GM23338 (cell line): Measurements from ENCODE around the gene RHOB. TPM values are rescaled to one million over a fixed set of nuclear protein-coding genes. Genes with fewer than 3 reads are reported as not detected.

Source experiments
- ATAC-seq: fragments of 200-7000 bp; cut with Tn5 transposase; 3 replicates; pipeline ENCODE4 v1.9.1; 2020
- DNase-seq: peaks from one replicate; pipeline ENCODE4 v3.0.0-alpha.2; 2015; ENCODE audit warnings: low spot score
- H2AFZ ChIP-seq: fragments of 200-600 bp; sonication (generic); 2 replicates; pipeline ENCODE4 v1.8.0; 2016; ENCODE audit warnings: antibody characterized with exemption, mild to moderate bottlenecking, moderate library complexity
- H3F3A ChIP-seq: fragments of 200-600 bp; sonication (generic); replicated peaks from 2 replicates; pipeline ENCODE4 v1.8.0; 2017; ENCODE audit warnings: antibody characterized with exemption, mixed run types, low read depth
- H3K27ac ChIP-seq: fragments of 200-600 bp; sonication (generic); 2 replicates; pipeline ENCODE4 v1.6.1; 2016; ENCODE audit warnings: low read depth
- H3K27me3 ChIP-seq: fragments of 200-600 bp; sonication (generic); 2 replicates; pipeline ENCODE4 v1.8.0; 2016; ENCODE audit warnings: mild to moderate bottlenecking, mixed run types, moderate library complexity; ENCODE audit not compliant: insufficient read depth
- H3K36me3 ChIP-seq: fragments of 200-600 bp; sonication (generic); 2 replicates; pipeline ENCODE4 v1.8.0; 2016; ENCODE audit warnings: mild to moderate bottlenecking; ENCODE audit not compliant: insufficient read depth
- H3K4me1 ChIP-seq: fragments of 200-600 bp; sonication (generic); 2 replicates; pipeline ENCODE4 v1.8.0; 2016; ENCODE audit warnings: mild to moderate bottlenecking, moderate library complexity; ENCODE audit not compliant: insufficient read depth
- H3K4me2 ChIP-seq: fragments of 200-600 bp; sonication (generic); 2 replicates; pipeline ENCODE4 v1.7.1; 2017; ENCODE audit warnings: mixed run types
- H3K4me3 ChIP-seq: fragments of 200-600 bp; sonication (generic); 2 replicates; pipeline ENCODE4 v1.6.1; 2016; ENCODE audit warnings: mixed run types
- H3K79me2 ChIP-seq: fragments of 200-600 bp; sonication (generic); replicated peaks from 2 replicates; pipeline ENCODE4 v1.8.0; 2017; ENCODE audit warnings: mild to moderate bottlenecking; ENCODE audit not compliant: insufficient read depth
- H3K9me2 ChIP-seq: fragments of 200-600 bp; sonication (generic); 2 replicates; pipeline ENCODE4 v1.8.0; 2017; ENCODE audit not compliant: insufficient read depth
- H4K20me1 ChIP-seq: fragments of 200-600 bp; sonication (generic); replicated peaks from 2 replicates; pipeline ENCODE4 v1.8.0; 2017; ENCODE audit warnings: mild to moderate bottlenecking; ENCODE audit not compliant: insufficient read depth
- H3K27ac Mint-ChIP-seq: 2 replicates; pipeline ENCODE4 v1.8.0; 2020; ENCODE audit warnings: inconsistent platforms, mild to moderate bottlenecking, moderate library complexity, mixed read lengths
- H3K27me3 Mint-ChIP-seq: 3 replicates; pipeline ENCODE4 v1.8.0; 2022; ENCODE audit warnings: low read depth, mild to moderate bottlenecking, moderate library complexity, mixed read lengths, inconsistent platforms; ENCODE audit not compliant: insufficient read depth, poor library complexity
- H3K36me3 Mint-ChIP-seq: 3 replicates; pipeline ENCODE4 v1.8.0; 2021; ENCODE audit warnings: low read depth, mild to moderate bottlenecking, inconsistent platforms, moderate library complexity, mixed read lengths
- H3K4me1 Mint-ChIP-seq: 3 replicates; pipeline ENCODE4 v1.8.0; 2020; ENCODE audit warnings: mild to moderate bottlenecking, inconsistent platforms, mixed read lengths
- H3K4me3 Mint-ChIP-seq: 3 replicates; pipeline ENCODE4 v1.8.0; 2021; ENCODE audit warnings: moderate library complexity, mild to moderate bottlenecking, inconsistent platforms, mixed read lengths
- H3K9me3 Mint-ChIP-seq: 3 replicates; pipeline ENCODE4 v1.8.0; 2020; ENCODE audit warnings: moderate library complexity, mild to moderate bottlenecking, inconsistent platforms, mixed read lengths
- ETS1 ChIP-seq: IDR thresholded peaks from 2 replicates; pipeline ENCODE4 v1.6.1; 2016; ENCODE audit warnings: antibody characterized with exemption
- EZH2phosphoT487 ChIP-seq: fragments of 200-600 bp; sonication (generic); IDR thresholded peaks from one replicate; pipeline ENCODE4 v1.8.1; 2018; ENCODE audit warnings: antibody characterized with exemption; ENCODE audit not compliant: unreplicated experiment
- JUNB ChIP-seq: IDR thresholded peaks from one replicate; pipeline ENCODE4 v1.6.1; 2016; ENCODE audit warnings: antibody characterized with exemption; ENCODE audit not compliant: unreplicated experiment
- NANOG ChIP-seq: IDR thresholded peaks from 2 replicates; pipeline ENCODE4 v1.6.1; 2016; ENCODE audit warnings: antibody characterized with exemption, borderline replicate concordance
- POLR2AphosphoS5 ChIP-seq: IDR thresholded peaks from 2 replicates; pipeline ENCODE4 v1.6.1; 2016; ENCODE audit warnings: antibody characterized with exemption, low read depth
- STAT1 ChIP-seq: IDR thresholded peaks from one replicate; pipeline ENCODE4 v1.6.1; 2016; ENCODE audit warnings: antibody characterized with exemption; ENCODE audit not compliant: unreplicated experiment
- ZNF114 ChIP-seq: fragments of 250-450 bp; sonication (Bioruptor Pico); IDR thresholded peaks from 2 replicates; pipeline ENCODE4 v1.5.0; 2020; ENCODE audit warnings: mild to moderate bottlenecking, moderate library complexity
- ZNF331 ChIP-seq: fragments of 250-450 bp; sonication (Bioruptor Pico); IDR thresholded peaks from 2 replicates; pipeline ENCODE4 v1.5.0; 2020; ENCODE audit warnings: low read depth, mild to moderate bottlenecking, moderate library complexity
- polyA plus RNA-seq: library from polyadenylated mRNA; unstranded; fragments of >200 nt; fragmentation: Nextera tagmentation; extraction: Ambion mirVana; gene quantifications from 2 replicates; pipeline ENCODE4 v1.2.1, GENCODE V29; 2016
- total RNA-seq: library from RNA; depleted of rRNA; stranded (reverse); fragments of >200 nt; shearing (Covaris generic); gene quantifications from 2 replicates; pipeline ENCODE4 v1.2.3, GENCODE V29; 2014
- TF ChIP-seq, protein P1 (sequence below), 2 experiments: fragments of 200-600 bp in 1 of 2; sonication (generic) in 1 of 2; conservative IDR thresholded peaks; 2 replicates each; pipeline versions ENCODE4 v1.5.1 to v1.6.1; 2016 to 2017; ENCODE audit warnings: antibody characterized with exemption in 2 of 2, low read depth in 2 of 2, mild to moderate bottlenecking in 2 of 2, moderate library complexity in 1 of 2
- TF ChIP-seq, protein P2 (sequence below): IDR thresholded peaks from one replicate; pipeline ENCODE4 v1.6.1; 2018; ENCODE audit warnings: antibody characterized with exemption; ENCODE audit not compliant: unreplicated experiment

The RHOB gene
- total and polyA plus RNA-seq, 2 experiments from 2014 or later = 6.6 to 26.9 TPM

- TF ChIP-seq, protein P1, sequence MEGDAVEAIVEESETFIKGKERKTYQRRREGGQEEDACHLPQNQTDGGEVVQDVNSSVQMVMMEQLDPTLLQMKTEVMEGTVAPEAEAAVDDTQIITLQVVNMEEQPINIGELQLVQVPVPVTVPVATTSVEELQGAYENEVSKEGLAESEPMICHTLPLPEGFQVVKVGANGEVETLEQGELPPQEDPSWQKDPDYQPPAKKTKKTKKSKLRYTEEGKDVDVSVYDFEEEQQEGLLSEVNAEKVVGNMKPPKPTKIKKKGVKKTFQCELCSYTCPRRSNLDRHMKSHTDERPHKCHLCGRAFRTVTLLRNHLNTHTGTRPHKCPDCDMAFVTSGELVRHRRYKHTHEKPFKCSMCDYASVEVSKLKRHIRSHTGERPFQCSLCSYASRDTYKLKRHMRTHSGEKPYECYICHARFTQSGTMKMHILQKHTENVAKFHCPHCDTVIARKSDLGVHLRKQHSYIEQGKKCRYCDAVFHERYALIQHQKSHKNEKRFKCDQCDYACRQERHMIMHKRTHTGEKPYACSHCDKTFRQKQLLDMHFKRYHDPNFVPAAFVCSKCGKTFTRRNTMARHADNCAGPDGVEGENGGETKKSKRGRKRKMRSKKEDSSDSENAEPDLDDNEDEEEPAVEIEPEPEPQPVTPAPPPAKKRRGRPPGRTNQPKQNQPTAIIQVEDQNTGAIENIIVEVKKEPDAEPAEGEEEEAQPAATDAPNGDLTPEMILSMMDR (conservative IDR thresholded peaks at IDR 0.05; ENCODE audit: low read depth in 2 of 2) = no peak
- no peak for TF ChIP-seq ZNF114
- no peak for TF ChIP-seq ETS1
- no peak for TF ChIP-seq EZH2phosphoT487
- TF ChIP-seq, protein P2, sequence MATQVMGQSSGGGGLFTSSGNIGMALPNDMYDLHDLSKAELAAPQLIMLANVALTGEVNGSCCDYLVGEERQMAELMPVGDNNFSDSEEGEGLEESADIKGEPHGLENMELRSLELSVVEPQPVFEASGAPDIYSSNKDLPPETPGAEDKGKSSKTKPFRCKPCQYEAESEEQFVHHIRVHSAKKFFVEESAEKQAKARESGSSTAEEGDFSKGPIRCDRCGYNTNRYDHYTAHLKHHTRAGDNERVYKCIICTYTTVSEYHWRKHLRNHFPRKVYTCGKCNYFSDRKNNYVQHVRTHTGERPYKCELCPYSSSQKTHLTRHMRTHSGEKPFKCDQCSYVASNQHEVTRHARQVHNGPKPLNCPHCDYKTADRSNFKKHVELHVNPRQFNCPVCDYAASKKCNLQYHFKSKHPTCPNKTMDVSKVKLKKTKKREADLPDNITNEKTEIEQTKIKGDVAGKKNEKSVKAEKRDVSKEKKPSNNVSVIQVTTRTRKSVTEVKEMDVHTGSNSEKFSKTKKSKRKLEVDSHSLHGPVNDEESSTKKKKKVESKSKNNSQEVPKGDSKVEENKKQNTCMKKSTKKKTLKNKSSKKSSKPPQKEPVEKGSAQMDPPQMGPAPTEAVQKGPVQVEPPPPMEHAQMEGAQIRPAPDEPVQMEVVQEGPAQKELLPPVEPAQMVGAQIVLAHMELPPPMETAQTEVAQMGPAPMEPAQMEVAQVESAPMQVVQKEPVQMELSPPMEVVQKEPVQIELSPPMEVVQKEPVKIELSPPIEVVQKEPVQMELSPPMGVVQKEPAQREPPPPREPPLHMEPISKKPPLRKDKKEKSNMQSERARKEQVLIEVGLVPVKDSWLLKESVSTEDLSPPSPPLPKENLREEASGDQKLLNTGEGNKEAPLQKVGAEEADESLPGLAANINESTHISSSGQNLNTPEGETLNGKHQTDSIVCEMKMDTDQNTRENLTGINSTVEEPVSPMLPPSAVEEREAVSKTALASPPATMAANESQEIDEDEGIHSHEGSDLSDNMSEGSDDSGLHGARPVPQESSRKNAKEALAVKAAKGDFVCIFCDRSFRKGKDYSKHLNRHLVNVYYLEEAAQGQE = no peak
- no peak for TF ChIP-seq JUNB
- TF ChIP-seq POLR2AphosphoS5 = no peak
- no peak for TF ChIP-seq NANOG
- no peak for TF ChIP-seq STAT1
- TF ChIP-seq ZNF331 (CRISPR knock-in tag) = no peak
Observed at GRCh38 chr2:20485612-20486388, 38.9 kb downstream of the RHOB start (continued).

DNA sequence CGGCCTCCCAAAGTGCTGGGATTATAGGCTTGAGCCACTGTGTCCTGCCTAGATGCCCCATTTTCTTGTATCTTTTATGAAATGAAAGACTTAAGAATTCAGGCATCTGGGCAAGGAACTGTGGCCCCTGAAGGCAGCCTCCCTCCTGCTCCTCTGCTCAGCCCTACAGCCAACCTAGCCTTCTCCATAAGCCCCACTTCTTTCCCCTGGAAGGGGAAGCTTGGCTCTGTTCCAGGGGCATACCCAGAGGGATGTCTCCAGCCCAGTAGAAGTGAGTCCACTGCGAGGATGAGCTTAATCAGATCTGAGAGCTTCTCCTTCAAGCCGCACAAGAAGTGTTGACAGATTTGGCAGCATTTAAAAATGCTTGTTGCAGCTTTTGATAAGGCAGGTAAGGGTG, 39.7 kb downstream of the RHOB start:
- H3K9me3 Mint-ChIP-seq = no peaks in the 10 kb centered on the region; the same call in 2 of the 3 replicates
- H3K27ac Mint-ChIP-seq = no peak overlapping the region
- Histone ChIP-seq H3K4me1 (peaks cover 15% of the 10 kb centered on the region), H3K36me3 (no peaks in the 10 kb centered on the region), H3K27me3 (no peaks in the 10 kb centered on the region), H3K27ac (no peak overlapping the region), H4K20me1 (no peaks in the 10 kb centered on the region), H3K4me3 (no peak overlapping the region), H3K79me2 (no peaks in the 10 kb centered on the region), H3K4me2 (no peak overlapping the region), H3F3A (no peaks in the 10 kb centered on the region), H3K9me2 (no peaks in the 10 kb centered on the region), H2AFZ (no peak overlapping the region)
- H3K4me3 Mint-ChIP-seq = no peak overlapping the region
- ATAC-seq = no peak
- H3K27me3 Mint-ChIP-seq = peaks cover 14% of the 10 kb centered on the region
- peaks cover 28% of the 10 kb centered on the region for H3K4me1 Mint-ChIP-seq
- DNase-seq = no peak
- TF ChIP-seq NANOG (no peak), EZH2phosphoT487 (no peak), ETS1 (no peak), POLR2AphosphoS5 (no peak), STAT1 (no peak)
- H3K36me3 Mint-ChIP-seq = no peaks in the 10 kb centered on the region
